Right renal cortex interstitium (tissue), 3 donors: ENCODE measurements around the gene TIGD2. TPM values are rescaled to one million over a fixed set of nuclear protein-coding genes. Genes with fewer than 3 reads are reported as not detected.

Experiments used
- DNase-seq, 3 donors: peaks; one replicate each; pipeline ENCODE4 v3.0.0-alpha.2; 2013; ENCODE audit warnings: low read depth in 3 of 3, low spot score in 2 of 3
- polyA plus RNA-seq, 3 donors: library from polyadenylated mRNA; unstranded; fragments of 120-200 nt; gene quantifications; one replicate each; pipeline ENCODE4 v1.2.1, GENCODE V29; 2013; ENCODE audit not compliant: insufficient read length in 3 of 3

TIGD2 gene
- polyA plus RNA-seq, 3 donors: 11.8 to 13.4 (median 12.5) TPM

- DNase-seq: no peak
These were observed 49.5 kb downstream of the TIGD2 start for GRCh38 chr4:89160806-89161205.

DNA sequence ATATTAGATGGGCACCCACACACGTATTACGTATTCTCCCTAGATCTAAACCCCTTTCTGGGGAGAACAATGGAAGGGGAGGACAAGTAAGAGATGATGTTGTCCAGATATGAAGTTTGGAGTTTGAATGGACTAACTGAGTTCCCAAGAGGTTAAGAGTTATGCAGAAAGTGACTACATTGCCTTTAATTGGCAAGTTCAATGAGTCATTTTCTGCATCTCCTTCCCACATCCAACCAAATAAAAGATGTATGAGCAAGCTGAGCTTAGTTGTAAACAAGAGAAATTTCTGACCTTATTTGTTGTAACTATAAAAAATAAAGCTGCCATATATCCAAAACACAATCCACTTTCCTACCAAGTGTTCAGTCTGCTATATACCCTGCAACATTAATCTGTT is 50.5 kb downstream of the TIGD2 start:
- DNase-seq: no peak

- DNase-seq: no peak
These were observed 51.2 kb downstream of the TIGD2 start for GRCh38 chr4:89162496-89162895.

DNA sequence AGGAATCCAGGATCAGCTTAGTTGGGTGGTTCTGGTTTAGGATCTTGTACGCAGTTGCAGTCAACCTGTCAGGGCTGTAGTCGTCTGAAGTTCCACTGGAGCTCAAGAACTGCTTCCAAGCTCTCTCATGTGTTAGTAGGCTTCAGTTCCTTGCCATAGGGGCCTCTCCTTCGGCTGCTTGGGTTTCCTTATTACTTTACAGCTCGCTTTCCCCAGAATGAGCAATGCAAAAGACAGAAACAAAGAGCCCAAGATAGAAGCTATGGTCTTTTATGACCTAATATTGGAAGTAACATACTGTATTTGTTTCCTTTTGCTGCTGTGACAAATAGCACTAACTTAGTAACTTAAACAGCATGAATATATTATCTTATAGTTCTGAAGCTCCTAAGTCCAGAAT is 51.7 kb downstream of the TIGD2 start:
- no peak for DNase-seq

GRCh38 chr4:89164400-89164799 is 53.1 kb downstream of the TIGD2 start:
- no peak for DNase-seq

Other genes with a start within 250 kb of the TIGD2 start
- 10 to 100 TPM; 30.6 to 31.9 (median 31.6) TPM for gene FAM13A, start 54.3 kb upstream of the TIGD2 start, polyA plus RNA-seq
- gene GPRIN3, start 196.3 kb downstream of the TIGD2 start, polyA plus RNA-seq: 1 to 10 TPM; 6.5 to 7.6 (median 7.6) TPM